Activated CD8-positive, alpha-beta memory T cell treated with anti-CD3 and anti-CD28 coated beads for 24 hours (primary cell): Measurements from ENCODE around the gene ARNT2.
"Not testable (repeated sequence)": the region's sequence is repeated elsewhere in the genome, so short reads cannot be mapped to it uniquely, and the experiment has no call there.

Experiments
- DNase-seq: peaks from one replicate; pipeline ENCODE4 v3.0.0-alpha.2; 2020

ARNT2 gene

DNA sequence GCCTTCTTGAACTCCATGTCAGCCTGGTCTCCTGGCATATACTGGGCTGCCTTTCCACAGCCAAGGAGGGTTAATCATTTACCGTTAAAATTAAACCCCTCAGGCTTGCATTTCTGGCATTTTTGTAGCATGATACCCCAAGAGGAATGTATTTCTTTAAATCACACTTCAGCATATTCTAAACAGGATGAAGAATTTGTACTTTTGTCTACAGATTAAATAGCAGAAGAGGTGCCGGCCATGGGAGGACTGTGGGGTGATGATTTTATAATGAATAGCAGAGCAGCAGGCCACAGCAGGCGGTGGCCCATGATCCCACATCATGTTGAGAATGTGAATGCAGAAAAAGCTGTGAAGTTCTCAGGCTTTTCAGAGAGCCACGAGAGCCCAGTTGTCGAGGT lies 90.2 kb downstream of the ARNT2 start:
- no peak for DNase-seq

DNA sequence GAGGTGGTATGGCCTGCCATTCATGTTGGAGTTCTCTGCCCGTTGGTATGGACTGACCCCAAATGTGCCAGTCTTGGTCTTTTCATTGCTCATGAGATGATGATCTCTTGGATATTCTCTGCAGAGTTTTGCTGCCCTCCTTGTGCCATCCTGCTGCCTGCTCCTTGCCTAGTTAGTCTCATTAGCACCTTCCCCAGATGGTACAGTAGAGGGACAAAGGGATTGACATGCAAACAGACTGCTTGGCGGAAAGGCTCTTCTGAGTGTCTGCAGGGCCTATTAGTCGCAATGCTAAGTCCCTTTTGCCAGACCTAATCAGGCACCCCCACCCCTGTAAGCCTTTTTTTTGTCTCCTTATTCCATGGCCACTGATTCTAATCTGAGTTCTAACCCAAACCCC lies 90.6 kb downstream of the ARNT2 start:
- DNase-seq = no peak

DNA sequence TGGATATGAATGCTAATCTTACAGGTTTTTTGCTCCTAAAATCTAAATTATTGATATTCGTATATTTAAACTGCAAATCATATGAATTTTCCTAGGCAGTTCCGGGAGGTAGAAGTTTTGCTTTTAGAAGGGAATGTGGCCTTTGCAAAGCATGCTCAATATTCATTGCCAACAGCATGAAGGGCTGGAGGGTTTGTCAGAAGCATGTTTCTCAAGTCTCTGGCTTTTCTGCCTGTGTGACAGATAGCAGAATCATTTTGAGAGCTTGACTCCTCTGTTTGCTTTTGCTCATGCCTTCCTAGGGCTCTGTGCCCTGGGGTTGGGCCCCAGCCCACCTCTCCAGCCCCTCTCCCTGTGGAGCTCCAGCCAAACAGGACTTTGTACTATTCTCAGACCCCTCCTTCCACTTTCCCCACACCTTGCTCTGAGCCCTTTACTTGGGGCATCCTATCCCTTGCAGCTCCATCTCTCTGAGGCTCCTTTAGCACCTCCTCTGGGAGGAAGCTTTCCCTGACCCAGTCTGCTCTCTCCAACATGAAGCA lies 91.3 kb downstream of the ARNT2 start:
- DNase-seq = no peak

DNA sequence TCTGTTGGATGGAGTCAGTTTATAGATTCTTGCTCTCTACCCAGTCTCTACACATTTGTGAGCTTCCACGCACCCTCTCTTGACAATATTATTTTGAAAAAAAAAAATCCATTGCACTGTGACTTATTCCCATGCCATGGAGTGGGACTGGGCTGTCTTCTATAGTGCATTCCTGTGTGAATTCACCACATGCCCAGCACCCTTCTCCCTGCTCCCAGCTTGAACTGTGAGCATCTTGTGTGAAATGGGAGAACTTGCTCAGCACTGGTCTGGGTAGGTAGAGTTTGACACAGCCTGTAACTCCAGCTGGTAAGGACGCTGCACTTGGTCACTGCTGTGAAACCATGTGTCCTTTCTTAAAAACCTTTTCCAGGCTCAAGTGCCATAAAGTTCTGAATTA lies 91.9 kb downstream of the ARNT2 start:
- DNase-seq = no peak

DNA sequence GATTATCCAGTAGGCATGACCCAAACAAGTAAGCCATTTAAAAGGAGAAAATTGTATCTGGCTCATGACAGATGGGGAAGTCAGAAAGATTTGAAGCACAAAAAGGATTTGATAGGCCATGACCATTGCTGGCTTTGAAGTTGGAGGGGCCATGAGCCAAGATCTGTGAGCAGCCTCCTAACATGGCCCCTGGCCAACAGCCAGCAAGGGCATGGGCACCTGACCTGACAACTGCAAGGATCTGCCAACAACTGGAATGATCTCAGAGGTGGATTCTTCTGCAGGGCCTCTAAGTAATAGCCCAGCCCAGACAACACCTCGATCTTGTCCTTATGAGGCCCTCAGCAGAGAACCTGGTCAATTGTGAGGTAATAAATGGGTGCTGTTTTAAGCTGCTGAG lies 93.0 kb downstream of the ARNT2 start:
- no peak for DNase-seq

DNA sequence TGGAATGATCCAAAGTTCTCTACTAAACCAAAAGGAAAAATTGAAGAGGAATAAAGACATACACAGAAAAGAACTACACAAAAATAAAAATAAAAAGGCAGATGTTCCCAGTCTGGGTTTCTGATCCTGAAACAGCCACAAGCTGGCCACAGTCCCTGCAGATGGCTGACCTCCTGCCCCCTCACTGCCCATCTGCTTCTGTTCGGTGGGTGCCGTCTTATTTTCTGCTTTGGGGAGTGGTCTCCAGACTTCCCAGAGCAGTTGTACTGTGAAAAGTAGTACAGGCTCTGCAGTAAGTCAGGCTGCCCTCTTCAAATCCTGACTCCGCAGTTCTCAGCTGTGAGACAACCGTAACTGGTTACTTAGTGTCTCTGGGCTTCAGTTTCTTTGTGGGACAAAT lies 94.5 kb downstream of the ARNT2 start:
- no peak for DNase-seq

DNA sequence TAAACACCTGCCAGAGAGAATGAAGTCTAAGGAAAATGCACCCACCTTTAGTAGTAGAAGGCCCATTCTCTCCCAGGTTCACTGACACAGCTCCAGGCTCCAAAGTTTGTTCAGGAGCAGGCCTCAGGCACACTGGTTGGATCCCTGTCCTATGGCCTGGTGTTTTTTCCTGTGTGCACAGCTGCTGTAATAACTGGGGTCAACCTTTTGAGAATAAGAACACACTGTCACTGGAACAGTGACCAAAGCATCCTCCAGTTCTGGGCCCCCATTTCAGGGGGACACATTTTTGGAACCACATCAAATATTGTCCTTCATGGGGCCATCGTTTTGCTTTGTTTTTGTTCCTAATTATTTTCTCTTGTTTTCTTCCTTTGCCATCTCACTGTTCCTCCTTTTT lies 95.8 kb downstream of the ARNT2 start:
- DNase-seq = no peak

DNA sequence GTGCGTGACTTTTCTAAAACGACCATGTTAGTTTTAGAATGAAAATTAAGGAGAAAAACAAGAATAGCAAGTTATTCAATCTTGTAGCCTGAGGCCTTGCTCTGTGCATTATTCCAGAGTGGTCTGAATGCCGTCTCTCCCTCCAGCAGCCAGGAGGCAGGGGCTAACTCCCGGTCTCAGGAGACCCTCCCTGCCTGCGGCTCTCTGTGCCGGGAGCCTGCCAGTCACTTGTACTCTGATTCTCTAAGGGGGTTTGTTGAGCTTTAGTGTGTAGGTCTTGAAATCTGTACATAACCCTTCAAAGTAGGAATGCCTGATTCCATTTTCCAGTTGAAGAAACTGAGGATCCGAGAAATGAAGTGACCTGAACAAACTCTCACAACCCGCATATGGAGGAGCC lies 97.3 kb downstream of the ARNT2 start:
- no peak for DNase-seq

DNA sequence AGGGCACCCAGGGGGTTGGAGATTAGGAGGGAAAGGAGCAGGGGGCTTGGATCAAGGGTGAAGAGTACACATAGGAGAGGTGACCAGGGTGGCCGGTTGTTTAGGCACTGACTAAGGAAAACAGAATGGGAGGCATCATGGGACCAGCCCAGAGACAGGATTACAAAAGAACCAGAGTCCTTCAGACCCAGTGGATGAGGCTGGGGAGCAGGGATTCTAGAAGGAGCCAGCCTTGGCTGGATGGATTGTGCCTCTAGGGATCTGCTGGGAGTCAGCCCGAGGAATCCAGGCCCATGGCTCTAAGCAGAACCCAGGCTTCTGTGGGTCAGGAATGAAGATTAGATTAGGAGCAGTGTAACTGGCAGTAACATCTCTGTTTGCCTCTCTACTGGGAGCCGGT lies 98.6 kb downstream of the ARNT2 start:
- no peak for DNase-seq

DNA sequence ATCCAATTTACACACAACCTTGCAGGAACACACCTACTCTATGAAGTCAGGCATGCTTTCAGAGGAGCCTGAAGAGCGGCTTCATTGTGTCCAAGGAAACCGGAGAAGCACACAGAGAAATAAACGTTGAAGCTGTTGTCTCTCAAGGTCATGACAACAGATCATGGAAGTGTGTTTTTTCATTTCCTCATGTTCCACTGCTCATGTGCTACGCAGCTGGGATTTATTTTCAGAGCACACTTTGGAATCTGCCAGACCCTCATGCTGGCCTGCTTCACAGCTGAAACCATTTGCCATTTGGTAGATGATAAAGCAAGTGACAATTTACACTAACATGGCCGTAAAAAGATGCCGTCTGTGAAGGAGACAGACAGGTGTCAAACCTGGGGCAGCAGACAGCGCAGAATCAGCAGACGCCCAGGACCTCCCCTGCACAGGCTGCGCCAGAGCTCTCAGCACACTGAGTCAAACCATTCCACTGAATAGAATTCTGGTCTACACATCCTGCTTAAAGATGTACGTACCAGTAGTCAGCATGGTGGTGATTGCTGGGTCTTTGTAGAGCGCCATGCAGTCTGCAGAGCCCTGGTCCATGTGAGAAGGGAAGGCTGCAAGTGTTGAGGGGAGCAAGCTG lies 99.3 kb downstream of the ARNT2 start:
- DNase-seq = no peak

DNA sequence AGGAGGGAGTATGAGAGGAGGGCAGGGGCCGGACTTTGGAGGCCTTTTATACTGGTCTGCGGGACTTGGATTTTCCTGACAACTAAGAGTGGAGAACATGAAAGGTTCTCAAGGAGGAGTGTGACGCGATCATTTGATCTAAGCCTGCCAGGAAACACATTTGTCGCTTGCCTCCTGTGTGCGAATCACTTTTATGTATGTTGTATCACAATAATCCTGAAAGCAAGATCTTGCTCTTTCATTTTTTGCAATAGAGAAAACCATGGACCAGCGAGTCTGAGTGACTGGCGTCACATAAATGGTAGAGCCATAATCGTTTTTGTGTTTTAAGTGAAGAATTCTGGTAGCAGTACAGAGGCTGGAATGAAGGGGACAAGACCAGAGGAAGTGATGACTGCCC lies 100.7 kb downstream of the ARNT2 start:
- DNase-seq = no peak

DNA sequence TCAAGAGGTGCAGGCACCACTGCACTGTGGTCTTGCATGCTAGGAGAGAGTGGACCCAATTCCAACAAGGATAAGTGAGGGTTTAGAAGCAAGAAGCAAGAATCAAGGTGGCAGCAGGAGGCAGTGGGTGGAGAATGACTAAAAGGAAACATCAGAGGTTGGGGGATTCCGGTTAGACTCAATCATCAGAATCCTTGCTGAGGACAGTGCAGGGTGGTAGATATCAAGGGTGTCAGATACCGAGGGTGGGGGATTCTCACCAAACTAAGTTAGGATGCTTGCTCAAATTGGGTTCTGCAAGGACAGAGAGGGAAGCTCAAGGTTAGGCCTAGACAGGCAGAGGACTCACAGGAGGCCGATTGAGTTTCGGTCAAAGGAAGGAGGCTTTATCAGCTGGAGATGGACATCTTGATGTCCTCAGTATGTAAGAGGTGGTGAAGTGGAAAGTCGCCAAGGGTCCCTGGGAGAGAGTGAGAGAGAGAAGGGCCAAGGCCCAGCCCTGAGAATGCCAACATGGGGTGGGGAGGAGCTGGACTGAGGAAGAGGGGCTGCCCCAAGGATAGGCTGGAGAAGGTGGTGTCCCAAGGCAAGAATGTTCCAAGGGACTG lies 102.2 kb downstream of the ARNT2 start:
- DNase-seq = no peak

DNA sequence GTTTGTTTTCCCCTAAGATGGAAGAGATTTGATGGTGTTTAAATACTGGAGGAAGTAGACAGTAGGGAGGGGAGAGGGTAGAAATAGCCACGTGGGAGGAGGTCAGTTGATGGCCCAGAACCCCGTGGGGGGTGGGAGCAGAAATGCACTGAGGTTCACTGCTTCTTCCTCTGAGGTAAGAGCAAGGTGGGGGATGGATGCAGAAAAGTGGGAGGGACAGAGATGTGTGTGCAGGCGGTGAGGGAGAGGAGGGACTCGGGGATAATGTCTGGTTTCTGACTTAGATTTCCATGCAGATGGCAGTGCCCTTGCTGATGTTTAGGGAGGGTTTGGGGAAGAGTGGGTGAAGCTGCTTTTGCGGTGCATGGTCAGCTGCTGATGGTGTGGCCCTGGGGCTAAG lies 102.9 kb downstream of the ARNT2 start:
- no peak for DNase-seq

DNA sequence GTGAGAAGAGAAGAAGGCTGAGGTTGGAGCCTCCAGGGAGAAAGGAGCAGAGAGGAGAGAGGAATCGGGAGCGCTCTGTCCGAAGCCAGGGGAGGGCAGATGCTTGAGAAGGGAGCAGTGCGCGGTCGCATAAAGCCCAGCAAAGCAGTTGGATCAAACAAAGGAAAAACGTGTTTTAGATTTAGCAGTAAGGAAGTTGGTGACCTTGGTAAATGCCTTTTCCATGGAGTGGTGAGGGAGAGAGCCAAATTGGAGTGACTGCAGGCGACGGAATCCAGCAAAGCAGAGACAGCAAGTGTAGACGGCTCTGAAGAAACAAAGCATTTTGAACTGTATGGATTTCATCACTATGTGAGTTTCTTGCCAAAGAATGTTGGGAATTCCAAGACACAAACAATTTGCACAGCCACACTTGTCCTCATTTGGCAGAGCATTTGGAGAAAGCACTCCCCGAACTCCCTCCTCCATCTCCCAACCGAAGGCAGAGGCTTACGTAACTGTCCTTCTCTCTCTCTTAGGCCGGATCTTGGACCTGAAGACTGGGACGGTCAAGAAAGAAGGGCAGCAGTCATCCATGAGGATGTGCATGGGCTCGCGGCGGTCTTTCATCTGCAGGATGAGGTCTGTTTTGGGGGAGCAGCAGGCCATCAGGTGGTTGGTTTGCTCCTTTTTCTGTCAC lies 103.6 kb downstream of the ARNT2 start:
- no peak for DNase-seq

DNA sequence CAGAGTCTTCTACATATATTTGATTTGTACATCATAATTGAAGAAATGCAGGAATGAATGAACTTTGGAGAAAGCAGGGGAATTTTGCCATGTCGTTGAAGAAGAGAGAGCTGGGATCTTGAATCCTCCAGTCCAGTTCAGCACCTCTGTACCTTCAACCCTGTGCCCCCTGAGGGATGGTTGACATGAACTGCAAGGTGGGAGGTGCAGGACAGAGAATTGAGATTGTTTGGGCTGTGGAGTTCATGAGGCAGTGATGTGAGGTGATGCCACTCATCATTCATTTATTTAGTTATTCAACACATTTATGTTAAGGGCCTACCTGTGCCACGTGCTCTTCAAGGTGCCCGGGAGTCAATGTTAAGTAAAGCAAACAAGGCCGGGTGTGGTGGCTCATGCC lies 104.6 kb downstream of the ARNT2 start:
- DNase-seq = no peak

DNA sequence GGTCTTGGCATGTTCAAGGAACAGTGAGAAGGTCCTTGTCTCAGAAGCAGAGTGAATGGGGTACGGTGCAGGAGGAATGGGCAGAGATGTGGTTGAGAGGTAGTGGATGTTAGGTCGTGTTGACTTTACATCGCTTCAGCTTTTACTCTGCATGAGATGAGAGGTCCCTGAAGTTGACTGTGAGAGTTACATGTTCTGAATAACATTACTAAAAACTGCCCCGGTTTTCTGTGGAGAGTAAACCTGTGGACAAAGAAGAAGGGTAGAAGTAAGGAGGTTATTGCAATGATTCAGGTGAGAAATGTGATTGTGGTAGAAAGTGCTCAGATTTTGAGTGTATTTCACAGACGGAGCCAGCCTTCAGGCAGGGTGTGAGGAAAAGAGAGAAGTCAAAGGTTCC lies 105.6 kb downstream of the ARNT2 start:
- no peak for DNase-seq

DNA sequence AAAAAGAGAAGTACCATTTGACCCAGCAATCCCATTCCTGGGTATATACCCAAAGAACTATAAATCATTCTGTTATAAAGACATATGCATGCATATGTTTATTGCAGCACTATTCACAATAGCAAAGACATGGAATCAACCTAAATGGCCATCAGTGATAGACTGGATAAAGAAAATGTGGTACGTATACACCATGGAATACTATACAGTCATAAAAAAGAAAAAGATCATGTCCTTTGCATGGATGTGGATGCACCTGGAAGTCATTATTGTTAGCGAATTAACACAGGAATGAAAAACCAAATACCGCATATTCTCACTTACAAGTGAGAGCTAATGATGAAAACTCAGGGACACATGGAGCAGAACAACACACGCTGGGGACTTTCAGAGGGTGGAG lies 106.8 kb downstream of the ARNT2 start:
- not testable (repeated sequence) for DNase-seq

DNA sequence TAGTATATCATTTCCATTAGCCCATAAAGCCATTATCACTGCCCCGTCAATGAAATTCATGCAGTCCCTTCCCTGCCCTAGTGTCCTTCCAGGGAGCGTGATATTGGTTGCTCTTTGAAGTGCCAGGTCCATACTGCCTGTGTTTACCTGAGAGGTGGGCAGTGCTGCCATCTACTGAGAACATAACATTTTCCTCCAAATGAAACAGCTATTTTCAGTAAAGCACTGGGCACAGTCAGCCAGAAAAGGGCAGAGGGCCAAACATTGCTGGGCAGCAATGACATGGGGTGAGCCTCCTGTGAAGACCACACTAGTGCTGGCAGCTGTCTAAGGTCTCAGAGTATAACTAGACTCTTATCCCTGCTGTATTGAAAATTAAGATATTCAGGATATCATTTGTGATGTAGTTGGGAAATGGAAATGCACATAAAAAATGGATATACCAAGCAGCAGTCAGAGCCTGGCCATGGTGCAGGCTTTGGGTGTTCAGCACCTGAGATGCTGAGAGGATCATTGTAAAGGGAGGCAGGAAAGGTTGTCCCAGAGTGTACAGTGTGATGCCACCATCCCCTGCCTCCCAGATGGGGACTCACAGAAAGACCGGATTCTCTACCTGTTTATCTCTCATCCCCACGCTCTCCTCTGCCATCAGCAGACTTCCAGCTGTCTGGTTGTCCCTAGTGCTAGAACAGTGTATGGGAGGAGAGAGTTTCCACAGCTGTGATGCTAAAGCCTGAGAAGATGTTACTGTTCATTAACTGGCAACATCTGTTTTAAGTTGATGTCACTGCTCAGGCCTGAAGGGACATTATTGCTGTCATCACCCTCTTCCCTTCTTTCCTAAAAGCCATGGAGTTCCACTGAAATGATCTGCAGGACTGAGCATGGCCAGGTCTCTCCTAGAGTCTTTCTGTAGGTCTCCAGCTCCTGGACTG lies 108.8 kb downstream of the ARNT2 start:
- DNase-seq = no peak

DNA sequence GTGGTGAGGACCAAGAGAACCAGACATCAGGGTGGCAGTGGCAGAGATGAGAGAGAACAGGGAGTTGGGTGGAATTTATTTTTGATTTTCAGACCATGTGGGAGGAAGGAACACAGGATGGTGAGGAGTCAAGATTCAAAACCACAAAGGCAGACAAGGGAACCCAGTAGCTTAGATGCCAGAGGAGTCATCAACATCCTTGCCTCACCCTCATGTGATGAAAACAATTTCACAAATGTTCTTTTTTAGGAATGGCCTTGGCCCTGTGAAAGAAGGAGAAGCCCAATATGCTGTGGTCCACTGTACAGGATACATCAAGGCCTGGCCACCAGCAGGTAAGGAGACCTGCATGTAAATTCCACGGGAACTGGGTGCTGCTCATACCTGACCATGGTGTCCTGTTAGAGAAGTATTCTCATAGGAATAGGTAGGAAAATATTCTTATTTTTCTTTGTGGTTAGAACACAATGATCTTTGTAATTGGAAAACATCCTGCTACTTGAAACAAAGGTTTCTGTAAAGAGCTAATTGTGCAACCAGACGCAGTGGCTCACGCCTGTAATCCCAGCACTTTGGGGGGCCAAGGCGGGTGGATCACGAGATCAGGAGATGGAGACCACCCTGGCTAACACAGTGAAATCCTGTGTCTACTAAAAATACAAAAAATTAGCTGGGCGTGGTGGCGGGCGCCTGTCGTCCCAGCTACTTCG lies 110.0 kb downstream of the ARNT2 start:
- DNase-seq = no peak

DNA sequence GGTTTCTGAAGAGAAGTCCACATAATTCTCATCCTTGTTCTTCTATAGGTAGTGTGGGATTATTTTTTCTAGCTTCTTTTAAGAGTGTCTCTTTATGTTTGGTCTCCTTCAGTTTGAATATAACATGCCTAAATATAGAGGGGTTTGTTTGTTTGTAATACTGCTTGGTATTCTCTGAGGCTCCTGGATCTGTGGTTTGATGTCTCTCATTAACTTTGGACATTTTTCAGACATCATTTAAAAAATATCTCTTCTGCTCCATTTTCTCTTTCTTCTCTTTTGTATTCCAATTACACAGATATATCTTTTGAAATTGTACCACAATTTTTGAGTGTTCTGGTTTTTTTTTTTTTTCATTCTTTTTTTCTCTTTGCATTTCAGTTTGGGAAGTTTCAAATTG lies 113.1 kb downstream of the ARNT2 start:
- DNase-seq = no peak

DNA sequence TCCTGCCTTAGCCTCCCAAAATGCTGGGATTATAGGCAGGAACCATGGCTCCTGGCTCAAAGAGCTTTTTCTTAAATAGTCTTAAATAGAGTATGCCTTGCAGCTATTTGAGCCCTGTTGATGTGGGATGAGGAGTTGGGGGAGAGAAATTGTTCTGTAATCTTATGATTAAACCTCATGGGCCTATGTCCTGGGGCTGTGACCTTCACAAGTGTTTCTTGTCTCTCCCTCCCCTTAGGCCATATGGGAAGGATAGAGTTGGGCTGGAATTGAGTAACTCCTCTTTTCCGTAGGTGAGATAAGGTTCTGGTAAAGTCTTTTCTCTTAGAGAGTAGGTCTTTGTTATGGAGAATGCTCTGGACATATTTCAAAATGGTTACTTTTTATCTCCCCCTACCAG lies 114.3 kb downstream of the ARNT2 start:
- DNase-seq = no peak

DNA sequence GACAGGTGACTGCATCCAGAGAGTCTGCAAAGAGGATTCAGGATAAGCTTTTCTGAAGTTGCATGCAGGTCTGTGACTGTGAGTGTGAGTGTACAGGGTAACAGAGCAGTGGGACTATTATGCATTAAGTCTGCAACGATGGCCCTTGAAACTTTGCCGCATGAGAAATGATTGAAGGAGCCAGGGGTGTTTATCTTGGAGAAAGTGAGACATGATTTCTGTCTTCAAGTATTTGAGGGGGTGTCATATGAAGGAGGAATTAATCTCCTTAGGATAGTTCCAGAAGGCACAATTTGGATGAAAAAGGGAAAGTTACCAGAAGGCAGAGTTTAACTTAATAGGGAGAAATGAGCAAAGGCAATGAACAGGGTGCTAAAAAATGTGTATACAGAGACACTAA lies 119.6 kb downstream of the ARNT2 start:
- DNase-seq = no peak

DNA sequence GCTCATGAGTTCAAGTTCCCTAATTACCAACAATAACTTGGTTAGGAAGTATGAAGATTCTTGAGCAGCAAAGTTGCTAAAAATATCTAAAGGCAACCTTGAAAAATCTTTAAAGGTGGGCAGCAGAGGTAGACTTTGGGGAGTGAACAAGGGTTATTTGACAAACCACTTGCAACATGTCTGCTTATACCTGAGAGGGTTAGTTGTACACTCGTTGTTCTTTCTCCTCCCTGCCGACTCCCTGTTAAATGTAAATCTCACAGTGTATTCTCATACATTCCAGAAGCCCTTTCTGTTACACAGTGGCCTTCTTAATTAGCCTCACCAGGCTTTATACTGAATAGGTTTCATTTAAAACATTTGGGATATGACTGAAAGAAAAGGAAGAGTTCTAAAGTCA lies 121.7 kb downstream of the ARNT2 start:
- no peak for DNase-seq
